Mesendoderm (in vitro differentiated cells): ENCODE measurements around the gene GPR157.

Experiments
- DNase-seq: peaks from one replicate; pipeline ENCODE4 v3.0.0; 2013
- H2AK5ac ChIP-seq: 2 replicates; pipeline ENCODE4 v1.6.1; 2013; ENCODE audit warnings: low read length, inconsistent platforms
- H2BK120ac ChIP-seq: 2 replicates; pipeline ENCODE4 v1.6.1; 2013; ENCODE audit warnings: low read depth, mild to moderate bottlenecking, low read length, moderate library complexity, mixed read lengths
- H2BK15ac ChIP-seq: replicated peaks from 2 replicates; pipeline ENCODE4 v1.6.1; 2013; ENCODE audit warnings: low read depth, mild to moderate bottlenecking, moderate library complexity
- H2BK5ac ChIP-seq: 2 replicates; pipeline ENCODE4 v1.6.1; 2013; ENCODE audit warnings: low read length, inconsistent platforms
- H3K18ac ChIP-seq: 2 replicates; pipeline ENCODE4 v1.6.1; 2013; ENCODE audit warnings: mild to moderate bottlenecking, low read length, mixed read lengths
- H3K23ac ChIP-seq: one replicate; pipeline ENCODE4 v1.6.1; 2013; ENCODE audit warnings: low read length
- H3K27ac ChIP-seq: 2 replicates; pipeline ENCODE4 v1.5.1; 2013; ENCODE audit warnings: low read depth, mild to moderate bottlenecking, inconsistent platforms, low read length, moderate library complexity
- H3K27me3 ChIP-seq: 2 replicates; pipeline ENCODE4 v1.6.1; 2013; ENCODE audit warnings: low read length, control low read depth, mild to moderate bottlenecking, inconsistent platforms; ENCODE audit not compliant: insufficient read depth, poor library complexity
- H3K36me3 ChIP-seq: 2 replicates; pipeline ENCODE4 v1.6.1; 2013; ENCODE audit warnings: low read length, inconsistent platforms; ENCODE audit not compliant: control insufficient read depth, insufficient read depth
- H3K4ac ChIP-seq: one replicate; pipeline ENCODE4 v1.6.1; 2013; ENCODE audit warnings: low read depth, mild to moderate bottlenecking, low read length, moderate library complexity
- H3K4me1 ChIP-seq: 2 replicates; pipeline ENCODE4 v1.6.1; 2013; ENCODE audit warnings: low read depth, low read length, inconsistent platforms; ENCODE audit not compliant: control insufficient read depth
- H3K4me2 ChIP-seq: 2 replicates; pipeline ENCODE4 v1.6.1; 2013; ENCODE audit warnings: low read length
- H3K4me3 ChIP-seq: 2 replicates; pipeline ENCODE4 v1.5.1; 2013; ENCODE audit warnings: mild to moderate bottlenecking, low read length
- H3K56ac ChIP-seq: one replicate; pipeline ENCODE4 v1.6.1; 2013; ENCODE audit warnings: low read length
- H3K79me1 ChIP-seq: 2 replicates; pipeline ENCODE4 v1.6.1; 2013; ENCODE audit warnings: low read length, inconsistent platforms
- H3K79me2 ChIP-seq: 2 replicates; pipeline ENCODE4 v1.6.1; 2013; ENCODE audit warnings: mild to moderate bottlenecking, low read length; ENCODE audit not compliant: control insufficient read depth, insufficient read depth
- H3K9ac ChIP-seq: 2 replicates; pipeline ENCODE4 v1.6.1; 2013; ENCODE audit warnings: low read length, inconsistent platforms
- H4K5ac ChIP-seq: one replicate; pipeline ENCODE4 v1.6.1; 2013; ENCODE audit warnings: low read length
- H4K8ac ChIP-seq: one replicate; pipeline ENCODE4 v1.6.1; 2013; ENCODE audit warnings: low read depth, mild to moderate bottlenecking, control low read depth, low read length, moderate library complexity
- WGBS: extraction: QIAGEN DNeasy Blood & Tissue Kit; methylation state at CpG from one replicate; pipeline ENCODE4 v1.1.7; 2013; ENCODE audit warnings: low lambda C conversion rate, missing lambda C conversion rate; ENCODE audit not compliant: insufficient coverage; ENCODE audit errors: extremely low coverage; 5-methylcytosine and 5-hydroxymethylcytosine counted together

GPR157 gene

GRCh38 chr1:9166289-9167235 lies 37.7 kb upstream of the GPR157 start:
- H3K27me3 ChIP-seq = no peaks in the 10 kb centered on the region
- no peaks in the 10 kb centered on the region for H3K36me3 ChIP-seq
- H2BK120ac ChIP-seq = no peak overlapping the region
- no CpG with 5 or more reads among the region's 27 CpGs for WGBS
- no peak for DNase-seq
- H3K9ac ChIP-seq = no peak overlapping the region
- H3K4me3 ChIP-seq = no peak overlapping the region
- H3K56ac ChIP-seq = no peak overlapping the region
- no peaks in the 10 kb centered on the region for H3K79me2 ChIP-seq
- no peak overlapping the region for H4K5ac ChIP-seq
- no peak overlapping the region for H3K27ac ChIP-seq
- H4K8ac ChIP-seq = no peak overlapping the region
- no peak overlapping the region for H2BK5ac ChIP-seq
- no peak overlapping the region for H2AK5ac ChIP-seq
- H3K79me1 ChIP-seq = no peaks in the 10 kb centered on the region
- no peak overlapping the region for H3K18ac ChIP-seq
- peaks cover 3% of the 10 kb centered on the region for H3K4me1 ChIP-seq
- H3K23ac ChIP-seq = no peak overlapping the region
- H3K4ac ChIP-seq = no peak overlapping the region
- no peak overlapping the region for H3K4me2 ChIP-seq
- H2BK15ac ChIP-seq = no peak overlapping the region

GRCh38 chr1:9165396-9165795 lies 36.5 kb upstream of the GPR157 start:
- WGBS = no CpG with 5 or more reads among the region's 7 CpGs
- Histone ChIP-seq H3K79me1 (no peaks in the 10 kb centered on the region), H3K27ac (no peak overlapping the region)

GRCh38 chr1:9164919-9165318 lies 36.0 kb upstream of the GPR157 start:
- no CpG with 5 or more reads among the region's 7 CpGs for WGBS
- Histone ChIP-seq H3K23ac (peak overlapping the region; percentile 56), H3K27ac (no peak overlapping the region)

More at GRCh38 chr1:9165396-9165795, 36.5 kb upstream of the GPR157 start:
- H3K4ac ChIP-seq = no peak overlapping the region
- no peak overlapping the region for H3K56ac ChIP-seq
- no peak overlapping the region for H3K4me3 ChIP-seq
- H3K18ac ChIP-seq = no peak overlapping the region
- H3K9ac ChIP-seq = no peak overlapping the region
- H3K23ac ChIP-seq = no peak overlapping the region
- no peaks in the 10 kb centered on the region for H3K79me2 ChIP-seq
- H2BK5ac ChIP-seq = no peak overlapping the region
- no peak overlapping the region for H2AK5ac ChIP-seq
- H2BK120ac ChIP-seq = no peak overlapping the region
- H4K5ac ChIP-seq = no peak overlapping the region
- no peaks in the 10 kb centered on the region for H3K36me3 ChIP-seq
- H3K4me2 ChIP-seq = no peak overlapping the region
- peaks cover 3% of the 10 kb centered on the region for H3K4me1 ChIP-seq
- DNase-seq = peak; percentile 48
- H4K8ac ChIP-seq = no peak overlapping the region
- no peaks in the 10 kb centered on the region for H3K27me3 ChIP-seq
- H2BK15ac ChIP-seq = no peak overlapping the region

GRCh38 chr1:9164532-9164900 lies 35.6 kb upstream of the GPR157 start:
- no peaks in the 10 kb centered on the region for H3K36me3 ChIP-seq
- H3K18ac ChIP-seq = no peak overlapping the region
- H3K23ac ChIP-seq = peak overlapping the region; percentile 56
- H3K4me1 ChIP-seq = peaks cover 3% of the 10 kb centered on the region
- no peak overlapping the region for H4K5ac ChIP-seq
- no peaks in the 10 kb centered on the region for H3K27me3 ChIP-seq
- H2BK15ac ChIP-seq = no peak overlapping the region
- peak overlapping the region; percentile 34 for H3K27ac ChIP-seq
- H2BK120ac ChIP-seq = no peak overlapping the region
- H3K79me1 ChIP-seq = no peaks in the 10 kb centered on the region
- no peak overlapping the region for H2BK5ac ChIP-seq
- no peak for DNase-seq
- WGBS = no CpG with 5 or more reads among the region's 4 CpGs
- no peak overlapping the region for H2AK5ac ChIP-seq
- no peak overlapping the region for H4K8ac ChIP-seq
- H3K4me2 ChIP-seq = no peak overlapping the region
- no peak overlapping the region for H3K9ac ChIP-seq
- H3K56ac ChIP-seq = no peak overlapping the region
- H3K79me2 ChIP-seq = no peaks in the 10 kb centered on the region
- H3K4me3 ChIP-seq = no peak overlapping the region
- no peak overlapping the region for H3K4ac ChIP-seq

More at GRCh38 chr1:9164919-9165318, 36.0 kb upstream of the GPR157 start:
- Histone ChIP-seq H2AK5ac (no peak overlapping the region), H3K4me2 (no peak overlapping the region), H3K79me1 (no peaks in the 10 kb centered on the region), H3K4ac (no peak overlapping the region), H2BK15ac (no peak overlapping the region), H3K4me3 (no peak overlapping the region), H2BK5ac (no peak overlapping the region), H3K18ac (no peak overlapping the region), H4K5ac (no peak overlapping the region), H2BK120ac (no peak overlapping the region), H3K36me3 (no peaks in the 10 kb centered on the region), H3K56ac (no peak overlapping the region), H3K79me2 (no peaks in the 10 kb centered on the region), H3K4me1 (peaks cover 3% of the 10 kb centered on the region), H3K9ac (no peak overlapping the region), H4K8ac (no peak overlapping the region), H3K27me3 (no peaks in the 10 kb centered on the region)
- DNase-seq = no peak

- Histone ChIP-seq H2BK15ac (no peak overlapping the region), H2BK5ac (no peak overlapping the region), H3K4me2 (no peak overlapping the region), H3K18ac (no peak overlapping the region), H3K4me3 (no peak overlapping the region), H3K79me1 (no peaks in the 10 kb centered on the region), H3K79me2 (no peaks in the 10 kb centered on the region), H3K56ac (no peak overlapping the region), H3K4ac (no peak overlapping the region), H3K27me3 (no peaks in the 10 kb centered on the region), H2BK120ac (no peak overlapping the region), H3K4me1 (peaks cover 3% of the 10 kb centered on the region), H4K8ac (no peak overlapping the region), H3K27ac (no peak overlapping the region), H3K36me3 (no peaks in the 10 kb centered on the region), H2AK5ac (no peak overlapping the region), H4K5ac (no peak overlapping the region), H3K23ac (no peak overlapping the region), H3K9ac (no peak overlapping the region)
- no peak for DNase-seq
- WGBS = no CpG with 5 or more reads among the region's 9 CpGs
Measured at GRCh38 chr1:9161963-9162362, 33.1 kb upstream of the GPR157 start.
